HCT116 (cell line): ENCODE results near the gene ARHGEF11.

Experiments used
- CBX3 ChIP-seq: IDR thresholded peaks from 2 replicates; pipeline ENCODE4 v1.6.1; 2012; ENCODE audit warnings: low read depth
- CEBPB ChIP-seq: IDR thresholded peaks from 2 replicates; pipeline ENCODE4 v1.6.1; 2012; ENCODE audit warnings: low read depth
- CTCF ChIP-seq, 3 experiments: fragments of 200-600 bp in 1 of 3; sonication (generic) in 1 of 3; IDR thresholded peaks in 2 of 3; conservative IDR thresholded peaks in 1 of 3; 2 replicates each; pipeline ENCODE4 v1.5.1; 2012 to 2017; ENCODE audit warnings: low read depth in 2 of 3, low read length in 2 of 3, antibody characterized with exemption in 1 of 3, borderline replicate concordance in 1 of 3, control low read depth in 1 of 3, mild to moderate bottlenecking in 1 of 3, mixed read lengths in 1 of 3, mixed run types in 1 of 3, moderate library complexity in 1 of 3; ENCODE audit not compliant: insufficient read depth in 1 of 3
- EZH2 ChIP-seq: fragments of 200-600 bp; sonication (generic); IDR thresholded peaks from 2 replicates; pipeline ENCODE4 v1.6.1; 2017; ENCODE audit warnings: antibody characterized with exemption, mixed run types
- POLR2A ChIP-seq: IDR thresholded peaks from 2 replicates; pipeline ENCODE4 v1.7.0; 2011; ENCODE audit warnings: borderline replicate concordance; ENCODE audit not compliant: insufficient read depth, insufficient read length; ENCODE audit errors: extremely low read depth
- POLR2AphosphoS5 ChIP-seq: IDR thresholded peaks from 2 replicates; pipeline ENCODE4 v1.6.1; 2011; ENCODE audit warnings: mild to moderate bottlenecking, low read depth, low read length, moderate library complexity
- RAD21 ChIP-seq: IDR thresholded peaks from 2 replicates; pipeline ENCODE4 v1.6.1; 2012; ENCODE audit warnings: low read depth, mild to moderate bottlenecking
- SIN3A ChIP-seq: IDR thresholded peaks from 2 replicates; pipeline ENCODE4 v1.6.1; 2012; ENCODE audit warnings: low read depth
- SRF ChIP-seq: IDR thresholded peaks from 2 replicates; pipeline ENCODE4 v1.6.1; 2012; ENCODE audit warnings: low read depth
- YY1 ChIP-seq: IDR thresholded peaks from 2 replicates; pipeline ENCODE4 v1.6.1; 2011; ENCODE audit warnings: low read length, low read depth, moderate library complexity, mild to moderate bottlenecking; ENCODE audit not compliant: insufficient replicate concordance; ENCODE audit errors: extremely low read depth
- ZBTB33 ChIP-seq: IDR thresholded peaks from 2 replicates; pipeline ENCODE4 v1.6.1; 2011; ENCODE audit warnings: mild to moderate bottlenecking, low read length, moderate library complexity; ENCODE audit not compliant: insufficient replicate concordance; ENCODE audit errors: extremely low read depth
- ZNF274 ChIP-seq: fragments of 200-500 bp; sonication (Bioruptor generic); IDR thresholded peaks from 2 replicates; pipeline ENCODE4 v1.6.1; 2014; ENCODE audit warnings: mild to moderate bottlenecking, low read depth, low read length, inconsistent platforms
- TF ChIP-seq, protein P1 (sequence below): IDR thresholded peaks from 2 replicates; pipeline ENCODE4 v1.6.1; 2012

- TF ChIP-seq CEBPB = no peak
- TF ChIP-seq CTCF (IDR thresholded peaks at IDR 0.05 in 2 of 3, conservative IDR thresholded peaks at IDR 0.05 in 1 of 3; ENCODE audit: borderline replicate concordance in 1 of 3, insufficient read depth in 1 of 3, low read depth in 2 of 3, low read length in 2 of 3) = no peak
- TF ChIP-seq CBX3 = no peak
- TF ChIP-seq, protein P1, sequence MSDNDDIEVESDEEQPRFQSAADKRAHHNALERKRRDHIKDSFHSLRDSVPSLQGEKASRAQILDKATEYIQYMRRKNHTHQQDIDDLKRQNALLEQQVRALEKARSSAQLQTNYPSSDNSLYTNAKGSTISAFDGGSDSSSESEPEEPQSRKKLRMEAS = no peak
- no peak for TF ChIP-seq POLR2A
- no peak for TF ChIP-seq YY1
- no peak for TF ChIP-seq SIN3A
- no peak for TF ChIP-seq EZH2
- no peak for TF ChIP-seq ZBTB33
- TF ChIP-seq RAD21 = no peak
- no peak for TF ChIP-seq POLR2AphosphoS5
- no peak for TF ChIP-seq SRF
- TF ChIP-seq ZNF274 = no peak
These were observed 20.2 kb downstream of the ARHGEF11 start for GRCh38 chr1:157025385-157025784.
